Left colon (tissue), 2 donors: Measurements from ENCODE around the gene CADM3. TPM values are rescaled to one million over a fixed set of nuclear protein-coding genes. Genes with fewer than 3 reads are reported as not detected.
A peak's percentile ranks its signal among the peaks of the same experiment; 100 is the strongest.

Source experiments
- ATAC-seq: fragments of 200-7000 bp; cut with Tn5 transposase; one replicate; pipeline ENCODE4 v1.9.1; 2020; ENCODE audit warnings: mild to moderate bottlenecking, moderate library complexity
- DNase-seq, 2 donors: peaks; one replicate each; pipeline ENCODE4 v3.0.0-alpha.2; 2020
- intact Hi-C, 2 donors: fragments of 100-400 bp; cut with DNase I in 1 of 2; cut with micrococcal nuclease in 1 of 2; formaldehyde crosslinking; loops; one replicate each; pipeline versions ENCODE4 v1.11.2 to v1.14.0; 2022; cut with DNase I, micrococcal nuclease
- long read RNA-seq: library from polyadenylated mRNA; unstranded; transcript quantifications from one replicate; pipeline ENCODE4 v2.0.0, GENCODE V29; 2021
- total RNA-seq, 2 donors: library from RNA; stranded (reverse); fragmentation: NEBNext Ultra II Directional; extraction: Animal tissue kit (Norgen Biotek cat#: 25700); gene quantifications; one replicate each; pipeline ENCODE4 v1.2.1, GENCODE V29; 2021
- donor health status: DM: no; HTN: no; CAD: no.
- donor health status: DM: yes; HTN: yes; CAD: no.

CADM3 gene, protein sequence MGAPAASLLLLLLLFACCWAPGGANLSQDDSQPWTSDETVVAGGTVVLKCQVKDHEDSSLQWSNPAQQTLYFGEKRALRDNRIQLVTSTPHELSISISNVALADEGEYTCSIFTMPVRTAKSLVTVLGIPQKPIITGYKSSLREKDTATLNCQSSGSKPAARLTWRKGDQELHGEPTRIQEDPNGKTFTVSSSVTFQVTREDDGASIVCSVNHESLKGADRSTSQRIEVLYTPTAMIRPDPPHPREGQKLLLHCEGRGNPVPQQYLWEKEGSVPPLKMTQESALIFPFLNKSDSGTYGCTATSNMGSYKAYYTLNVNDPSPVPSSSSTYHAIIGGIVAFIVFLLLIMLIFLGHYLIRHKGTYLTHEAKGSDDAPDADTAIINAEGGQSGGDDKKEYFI
- 1 to 10 TPM; 3.2 to 7.5 TPM for total RNA-seq
- long read RNA-seq, partial matches to known transcripts, result 0 of 1 reads
- long read RNA-seq, other reads (novel, unspliced or antisense), result 0 of 1 reads

DNA sequence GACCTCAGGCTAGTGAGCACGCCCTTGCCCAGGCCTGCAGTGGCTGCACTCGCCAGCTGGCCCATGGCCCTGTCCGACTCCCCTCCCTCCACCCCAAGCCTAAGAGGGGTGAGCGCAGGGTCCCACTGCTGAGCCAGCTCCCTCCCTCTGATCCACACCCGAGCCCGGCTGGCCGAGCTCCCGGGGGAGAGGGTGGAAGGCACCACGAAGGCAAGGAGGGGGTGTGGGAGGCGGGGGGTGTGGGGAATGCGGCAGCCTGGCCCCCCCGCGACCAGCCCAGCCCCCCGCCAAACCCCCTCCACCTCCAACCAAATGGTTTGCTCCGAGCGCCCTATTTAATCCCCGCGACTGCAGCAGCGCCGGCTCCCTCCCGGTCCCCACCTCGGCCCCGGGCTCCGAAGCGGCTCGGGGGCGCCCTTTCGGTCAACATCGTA, at the start of gene CADM3:
Gene CADM3 (plus strand): TSS at position 362 of the 434 bp plus-strand sequence. CDS start 151 bp downstream, outside the sequence.
- peak in 1 of 2 donors; percentile 5 for DNase-seq
- intact Hi-C loops, result no loop called here
- ATAC-seq, result no peak

DNA sequence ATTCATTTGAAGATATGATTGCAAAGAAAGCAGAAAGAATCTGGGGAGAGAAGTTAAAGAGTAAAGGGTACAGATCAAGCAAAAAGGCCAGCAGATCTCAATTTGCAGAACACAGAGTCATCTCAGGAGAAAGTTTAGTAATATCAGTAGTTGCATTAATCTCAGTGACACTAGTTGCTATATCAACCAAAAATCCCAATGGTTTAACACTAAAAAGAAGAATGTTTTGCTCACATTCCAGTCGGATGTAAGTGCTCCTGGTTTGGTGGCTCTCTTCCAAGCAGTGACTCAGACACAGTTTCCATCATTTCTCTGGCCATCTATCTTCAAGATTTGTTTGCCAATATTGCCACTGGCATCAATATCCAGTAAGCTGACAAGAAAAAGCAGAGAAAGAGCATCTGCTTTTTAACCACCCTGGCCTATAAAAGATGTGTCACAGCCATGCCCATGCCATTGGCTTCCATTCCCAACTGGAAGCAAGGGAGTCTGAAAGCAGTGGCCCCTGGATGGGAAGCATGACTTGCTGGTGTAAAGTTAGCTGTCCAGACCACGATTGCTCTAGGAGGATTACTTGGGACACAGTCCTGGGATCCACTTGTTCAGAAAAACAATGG, 49.3 kb upstream of the CADM3 start:
- ATAC-seq, result no peak
- intact Hi-C loops, result no loop called here
- DNase-seq, result no peak

DNA sequence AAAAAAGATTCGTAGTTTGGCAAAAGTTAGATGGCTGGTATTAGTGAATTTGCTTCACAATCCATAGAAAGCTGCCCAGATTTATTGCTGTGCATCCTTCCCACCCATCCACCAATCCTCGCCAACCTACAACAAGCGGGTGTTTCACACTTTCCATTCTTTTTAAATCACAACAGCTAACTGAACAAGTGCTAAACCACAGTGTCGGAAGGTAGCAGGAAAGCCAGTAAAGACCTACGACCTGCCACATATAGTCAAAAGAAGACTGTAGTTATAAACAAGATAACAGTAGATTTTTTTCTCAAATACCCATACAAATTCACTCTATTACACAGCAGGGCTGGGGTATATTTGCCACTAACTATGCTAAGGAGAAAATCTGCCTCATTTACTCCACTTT, 47.8 kb upstream of the CADM3 start:
- no peak for ATAC-seq
- intact Hi-C loops, result no loop called here
- DNase-seq, result no peak

DNA sequence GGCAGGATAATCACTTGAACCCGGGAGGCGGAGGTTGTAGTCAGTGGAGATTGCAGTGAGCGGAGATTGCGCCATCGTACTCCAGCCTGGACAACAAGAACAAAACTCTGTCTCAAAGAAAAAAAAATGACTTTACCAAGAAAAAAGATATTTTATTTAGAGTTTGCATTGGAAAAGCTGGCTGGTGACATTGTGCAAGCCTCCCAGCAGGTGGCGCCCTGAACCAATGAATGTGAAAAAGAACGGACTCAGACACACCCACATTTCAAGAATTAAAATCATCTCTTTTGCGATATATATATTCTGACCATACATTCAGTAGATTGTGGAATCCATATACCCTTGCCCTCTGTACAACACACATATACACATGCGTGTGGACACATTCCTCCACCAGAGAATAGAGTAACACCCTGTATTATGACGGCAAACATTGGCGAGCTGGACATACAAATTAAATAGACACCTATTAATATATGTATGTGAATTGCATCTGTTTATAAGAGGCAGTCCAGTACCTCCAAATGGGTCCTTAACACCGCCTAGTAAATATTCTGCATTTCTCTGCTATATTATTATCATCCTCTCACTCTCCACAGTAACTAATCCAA, 39.0 kb upstream of the CADM3 start:
- intact Hi-C loops, result no loop called here
- DNase-seq (peak; percentile 28 to 51), ATAC-seq (peak; percentile 40)

DNA sequence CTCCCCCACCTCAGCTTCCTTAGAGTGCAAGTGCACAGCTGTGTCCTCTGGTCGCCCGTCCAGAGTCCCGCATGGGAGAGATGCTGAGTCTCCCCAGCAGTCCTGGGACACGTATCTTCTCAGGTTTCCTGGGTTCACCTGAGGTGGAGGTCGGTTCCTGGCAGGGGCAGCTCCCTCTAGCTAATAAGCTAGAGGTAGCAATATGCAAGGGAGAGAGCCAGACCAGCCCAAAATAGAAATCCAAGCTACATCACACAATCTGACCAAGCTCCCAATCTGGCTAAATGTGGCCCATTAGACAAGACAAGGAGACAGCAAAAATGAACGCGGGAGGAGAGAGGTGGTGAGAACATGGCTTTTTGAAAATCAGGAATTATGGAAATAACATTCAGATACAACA, 30.9 kb upstream of the CADM3 start:
- DNase-seq, result no peak
- no peak for ATAC-seq
- intact Hi-C loops, result no loop called here

DNA sequence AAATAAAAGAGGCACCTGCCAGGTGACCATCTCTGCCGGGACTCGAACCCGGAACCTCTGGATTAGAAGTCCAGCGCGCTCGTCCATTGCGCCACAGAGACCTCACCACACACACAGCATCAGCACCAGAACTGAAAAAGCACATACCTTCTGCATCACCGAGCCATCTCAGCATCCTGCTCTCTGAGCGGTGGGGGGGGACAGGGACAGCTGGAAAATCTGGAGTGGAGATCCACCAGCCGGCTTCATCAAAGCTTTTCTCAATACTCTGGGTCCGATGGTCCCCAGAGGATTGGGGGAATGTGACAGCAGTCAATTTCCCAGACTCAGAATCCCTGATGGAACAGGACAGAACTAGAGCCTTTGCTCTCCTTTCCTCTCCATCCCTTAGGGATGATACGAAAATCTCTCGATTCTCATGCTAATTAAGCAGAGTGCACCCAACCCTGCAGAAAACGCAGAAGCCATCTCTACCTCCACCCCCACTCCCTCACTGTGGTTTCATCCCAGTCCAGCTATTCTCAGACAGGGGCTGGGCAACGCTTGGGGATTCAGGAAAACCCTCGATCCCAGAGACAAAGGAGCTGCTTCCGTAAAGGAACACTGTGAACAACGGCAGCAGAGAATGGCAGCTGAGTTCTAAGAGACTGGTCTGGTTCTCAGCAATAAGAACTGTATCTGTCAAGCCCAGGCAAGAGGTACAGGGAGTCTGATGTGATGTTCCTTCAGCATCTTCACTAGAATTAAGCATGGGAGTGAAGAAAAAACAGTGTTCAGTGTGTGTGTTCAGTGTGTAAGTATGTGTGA, 29.6 kb upstream of the CADM3 start:
- intact Hi-C loops, result no loop called here
- ATAC-seq (no peak), DNase-seq (no peak)

DNA sequence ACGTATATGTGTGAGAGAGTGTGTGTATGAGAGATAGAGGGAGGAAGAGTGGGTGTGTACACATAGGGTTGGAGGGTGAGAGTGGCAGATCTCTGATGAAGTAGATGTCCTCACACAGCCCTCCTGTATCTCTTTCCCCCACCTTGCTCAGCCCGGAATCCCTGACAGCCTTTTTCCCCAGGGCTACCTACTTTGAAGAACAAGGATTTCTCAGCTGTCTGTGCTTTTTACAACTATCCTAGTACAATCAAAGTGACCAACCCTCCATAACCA, 29.1 kb upstream of the CADM3 start:
- intact Hi-C loops, result no loop called here
- DNase-seq (no peak), ATAC-seq (no peak)

DNA sequence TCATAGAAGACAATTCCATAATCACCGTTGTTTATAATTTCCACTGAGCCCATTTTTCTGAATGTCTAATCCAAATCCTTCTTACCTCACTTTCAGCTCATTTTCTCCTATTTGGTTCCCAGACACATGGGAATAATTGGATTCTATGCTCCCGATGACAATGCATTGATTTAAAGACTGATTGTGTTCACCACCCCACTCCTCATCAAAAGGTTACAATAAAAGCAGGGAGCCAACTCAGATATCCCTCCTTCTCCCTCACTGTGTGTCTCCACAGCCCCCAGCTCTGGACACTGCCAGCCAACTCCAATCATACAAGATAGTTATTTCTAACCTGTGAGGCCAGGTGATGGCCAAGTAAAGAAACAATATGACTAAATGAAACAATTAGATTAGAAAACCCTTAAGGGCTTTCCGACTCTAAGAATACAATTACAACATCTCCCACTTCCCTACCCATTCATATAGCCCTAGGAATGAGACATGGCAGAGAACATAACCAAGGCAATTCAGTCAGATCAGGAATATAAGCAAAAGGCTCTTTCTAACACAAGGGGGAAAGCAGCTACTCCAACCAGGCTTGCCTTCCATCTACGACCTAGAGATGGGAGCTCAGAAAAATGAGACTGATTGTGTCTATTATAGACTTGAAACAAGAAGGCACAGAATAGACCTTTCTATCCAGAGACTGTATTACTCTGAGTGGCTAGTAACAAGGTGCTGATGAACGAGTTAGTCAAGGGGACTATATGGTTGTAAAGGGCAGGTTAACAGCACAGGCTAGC, 28.5 kb upstream of the CADM3 start:
- DNase-seq (no peak), ATAC-seq (no peak)
- intact Hi-C loops, result no loop called here

DNA sequence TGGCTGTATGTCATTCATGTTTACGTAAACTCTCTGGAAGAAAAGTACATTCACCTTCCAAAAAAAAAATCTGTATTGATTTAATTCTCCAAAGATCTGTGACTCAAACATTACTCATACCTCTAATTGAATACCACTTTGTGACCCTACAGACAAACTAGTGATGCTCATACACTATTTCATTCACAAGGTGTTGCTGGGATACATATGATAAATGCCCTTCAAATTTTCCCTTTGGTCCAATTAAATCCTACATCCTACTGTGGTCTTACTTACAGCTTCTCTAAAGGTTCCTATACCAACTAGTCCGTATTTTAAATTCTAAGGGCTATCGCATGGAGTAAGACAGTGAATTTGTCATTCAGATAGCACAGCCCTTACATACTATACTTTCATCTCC, 26.8 kb upstream of the CADM3 start:
- ATAC-seq (no peak), DNase-seq (no peak)
- intact Hi-C loops, result no loop called here

DNA sequence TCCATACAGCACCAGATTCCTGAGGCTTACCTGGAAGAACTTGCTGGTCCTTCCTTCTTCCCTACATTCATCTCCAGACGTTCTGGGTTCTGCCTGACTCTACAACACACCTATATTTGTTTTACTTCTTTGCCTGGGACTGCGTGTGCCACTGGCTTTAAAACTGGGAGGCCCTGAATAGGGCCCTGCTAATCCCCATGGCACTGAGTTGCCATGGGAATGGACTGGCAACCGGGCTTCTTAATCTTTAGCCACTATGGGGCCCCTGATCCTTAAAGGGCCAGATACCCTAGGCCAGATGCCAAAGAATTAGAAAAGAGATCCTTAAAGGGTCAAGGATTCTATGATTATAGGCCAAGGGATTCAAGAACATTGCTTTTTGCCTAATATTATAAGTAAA, 24.4 kb upstream of the CADM3 start:
- DNase-seq, result no peak
- ATAC-seq, result no peak
- intact Hi-C loops, result no loop called here

DNA sequence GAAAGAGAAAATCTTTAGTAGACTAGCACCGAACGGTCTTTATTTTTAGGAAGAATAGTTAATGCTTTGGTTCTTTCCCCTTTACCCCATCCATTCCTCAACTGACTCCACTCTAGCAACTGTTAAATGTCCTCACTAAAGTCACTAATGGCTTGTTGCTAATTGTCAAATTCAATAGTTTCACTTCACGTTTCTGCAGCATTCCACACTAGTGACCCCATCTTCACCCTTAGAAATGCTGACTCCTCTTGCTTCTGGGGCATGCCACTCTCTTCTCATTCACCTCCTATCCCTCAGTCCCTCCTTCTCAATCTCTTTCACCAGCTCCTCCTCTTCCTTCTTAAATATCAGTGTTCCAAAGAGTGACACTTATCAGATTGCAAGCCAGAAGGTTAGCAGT, 19.4 kb upstream of the CADM3 start:
- ATAC-seq, result no peak
- intact Hi-C loops, result no loop called here
- DNase-seq, result no peak

DNA sequence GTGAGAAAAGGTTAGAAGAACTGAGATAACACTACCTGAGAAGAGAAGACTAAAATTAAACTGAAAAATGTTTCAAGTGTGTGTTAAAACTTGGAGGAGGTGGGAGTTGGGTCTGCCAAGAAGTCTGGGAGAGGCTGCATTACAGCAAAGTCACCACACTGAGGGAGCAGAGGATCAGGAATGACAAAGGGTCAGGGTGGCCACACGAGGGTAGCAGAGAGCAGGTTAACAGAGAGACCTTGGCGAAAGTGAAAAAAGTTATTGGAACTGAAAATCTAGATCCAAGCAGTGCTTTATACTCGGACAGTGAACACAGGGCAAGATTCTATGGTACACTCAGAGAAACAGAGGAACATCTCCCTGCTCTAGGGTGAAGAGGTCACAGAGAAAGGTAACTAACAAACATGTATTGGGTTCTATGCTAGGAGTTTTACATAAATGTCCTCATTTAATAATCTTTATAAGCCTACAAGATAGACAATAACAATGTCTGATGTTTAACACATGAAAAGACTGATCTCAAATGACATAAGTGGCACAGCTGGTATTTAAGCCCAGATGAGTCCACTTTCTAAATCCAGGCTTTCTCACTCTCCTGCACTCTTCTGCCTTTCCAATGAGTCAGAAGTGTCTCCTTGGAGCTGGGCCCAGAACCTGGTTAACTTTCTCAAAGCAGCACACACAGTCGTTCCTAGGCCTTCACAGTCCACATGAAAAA, 10.3 kb upstream of the CADM3 start:
- intact Hi-C loops, result loop anchor here in 1 of 2 donors (5.0 kb wide), 1 partner anchor 36 kb away; no protein-coding TSS in a partner anchor
- peak; percentile 52 to 66 for DNase-seq
- peak; percentile 91 for ATAC-seq

DNA sequence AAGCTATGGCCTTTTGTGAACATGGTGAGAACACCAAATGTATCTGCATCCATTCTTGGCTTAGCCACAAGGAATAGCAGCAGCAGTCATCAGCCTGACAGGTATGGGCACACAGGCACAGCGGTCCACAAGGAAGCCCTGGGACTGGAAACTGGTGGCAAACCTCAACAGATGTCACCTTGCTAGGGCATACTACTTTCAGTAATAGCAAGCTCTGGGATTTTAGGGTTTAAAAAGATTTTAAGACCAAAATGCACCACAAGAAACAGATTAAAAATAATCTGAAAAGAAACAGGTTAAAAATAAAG, 9.7 kb upstream of the CADM3 start:
- DNase-seq (no peak), ATAC-seq (no peak)
- intact Hi-C loops, result loop anchor here in 1 of 2 donors (5.0 kb wide), 1 partner anchor 36 kb away; no protein-coding TSS in a partner anchor

DNA sequence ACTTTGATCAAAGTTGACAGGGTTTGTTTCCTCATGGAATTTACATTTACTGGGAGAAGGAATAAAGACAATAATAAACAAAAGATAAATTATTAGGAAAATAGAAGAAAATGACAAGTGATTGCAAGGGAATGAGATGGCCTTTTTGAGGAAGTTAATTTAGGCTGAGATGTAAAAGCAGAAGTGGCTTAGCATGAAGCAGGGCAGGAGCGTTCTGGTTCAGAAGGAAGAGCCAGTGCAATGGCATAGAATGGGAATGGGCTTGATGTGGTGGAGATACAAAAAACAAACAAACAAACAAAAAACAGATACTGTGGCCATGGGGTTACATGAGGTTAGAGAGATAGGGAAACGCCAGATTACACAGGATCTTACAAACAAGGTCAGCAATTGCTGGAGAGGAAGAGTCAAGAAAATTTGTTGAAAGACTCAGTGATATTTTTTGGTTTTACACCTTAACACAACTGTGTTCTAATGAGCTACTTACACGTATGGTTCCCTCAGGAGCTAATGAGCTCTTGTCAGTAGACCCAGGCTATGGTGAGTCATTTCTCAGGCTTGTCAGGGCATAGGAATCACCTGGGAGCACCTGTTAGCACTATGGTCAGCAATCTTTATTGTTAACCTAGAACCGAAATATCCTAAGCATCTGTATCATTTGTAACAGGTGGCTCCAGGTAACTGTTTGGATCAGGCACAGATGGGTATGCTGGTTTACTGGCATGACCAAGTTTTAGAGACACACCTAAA, 8.7 kb upstream of the CADM3 start:
- DNase-seq, result no peak
- intact Hi-C loops, result loop anchor here in 1 of 2 donors (5.0 kb wide), 1 partner anchor 35 kb away; no protein-coding TSS in a partner anchor
- ATAC-seq, result no peak

DNA sequence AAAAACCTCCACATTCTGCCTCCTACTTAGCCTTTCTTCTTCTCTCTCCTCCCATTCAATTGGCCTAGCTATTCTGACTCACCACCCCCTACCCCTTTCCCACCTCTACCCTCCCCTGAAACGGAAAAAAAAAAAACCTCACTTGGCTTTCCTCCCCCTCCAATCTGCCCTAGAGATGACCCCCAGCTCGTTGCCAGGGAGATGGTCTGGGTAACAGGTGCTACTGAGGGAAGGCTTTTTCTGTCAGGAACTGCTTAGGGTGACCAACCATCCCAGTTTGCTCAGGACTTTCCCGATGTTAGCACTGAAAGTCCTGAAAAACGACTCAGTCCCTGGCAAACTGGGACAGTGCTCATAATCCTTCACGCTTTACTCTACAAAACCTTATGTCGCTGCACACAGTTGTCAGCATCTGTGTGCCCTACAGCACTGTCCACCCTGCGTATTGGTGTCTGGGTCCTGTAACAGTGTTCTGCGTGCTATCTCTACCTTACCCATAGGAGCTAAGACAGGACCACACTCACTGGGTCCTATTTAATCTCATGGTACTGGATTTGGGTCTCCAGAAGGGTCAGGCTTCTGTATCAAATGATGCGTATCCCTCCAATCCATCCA, 7.7 kb upstream of the CADM3 start:
- intact Hi-C loops, result loop anchor here in 1 of 2 donors (5.0 kb wide), 1 partner anchor 34 kb away; no protein-coding TSS in a partner anchor
- no peak for ATAC-seq
- DNase-seq, result no peak

DNA sequence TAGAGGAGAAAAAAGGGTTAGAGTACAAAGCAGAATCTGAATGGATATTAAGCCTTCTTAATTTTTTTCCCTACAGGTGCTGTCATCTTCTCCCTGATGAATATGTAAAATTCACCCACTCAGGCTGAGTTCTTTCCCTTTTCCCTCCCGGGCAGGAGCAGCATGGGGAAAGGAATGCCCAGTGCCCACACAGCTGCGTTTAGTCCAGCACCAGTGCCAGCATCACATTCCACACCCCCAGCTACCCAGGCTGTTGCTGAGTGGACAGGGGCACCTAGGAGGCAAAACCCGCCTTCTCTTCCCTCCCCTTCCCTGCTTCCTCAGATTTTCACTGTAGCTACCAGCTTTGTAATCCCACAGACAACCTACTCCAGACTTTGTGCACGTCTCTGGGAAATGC, 3.4 kb upstream of the CADM3 start:
- intact Hi-C loops, result no loop called here
- no peak for DNase-seq
- ATAC-seq, result no peak

DNA sequence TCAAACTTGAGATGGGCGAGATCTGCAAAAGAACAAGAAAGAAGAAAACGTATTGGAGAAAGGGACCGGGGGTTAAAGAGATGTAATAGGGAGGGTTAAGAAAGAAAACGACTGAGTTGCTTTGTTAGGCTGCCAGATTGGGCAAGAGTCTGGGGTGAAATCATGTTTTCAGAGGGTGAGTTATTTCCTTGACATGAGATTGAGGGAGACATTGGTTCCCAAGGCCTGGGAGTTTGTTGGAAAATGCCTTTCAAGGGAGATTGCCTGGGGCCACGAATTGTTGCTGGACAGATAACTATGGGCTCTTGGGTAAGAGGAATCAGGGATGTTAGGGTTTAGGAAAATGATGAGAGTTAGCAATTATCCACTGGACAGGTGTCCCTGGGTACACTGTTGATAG, 776 bp upstream of the CADM3 start:
- ATAC-seq, result no peak
- no peak for DNase-seq
- intact Hi-C loops, result no loop called here
